Astrocyte (in vitro differentiated cells and primary cell): ENCODE data around the gene BPI.

Source experiments
- EZH2 ChIP-seq: IDR thresholded peaks from 2 replicates; pipeline ENCODE4 v1.6.1; 2012; ENCODE audit warnings: mild to moderate bottlenecking, low read length, inconsistent platforms; ENCODE audit not compliant: insufficient read depth
- TF ChIP-seq, protein P1 (sequence below): IDR thresholded peaks from 2 replicates; pipeline ENCODE4 v1.5.1; 2011; ENCODE audit warnings: low read depth, mild to moderate bottlenecking, inconsistent platforms, low read length, moderate library complexity; ENCODE audit not compliant: insufficient read depth

DNA sequence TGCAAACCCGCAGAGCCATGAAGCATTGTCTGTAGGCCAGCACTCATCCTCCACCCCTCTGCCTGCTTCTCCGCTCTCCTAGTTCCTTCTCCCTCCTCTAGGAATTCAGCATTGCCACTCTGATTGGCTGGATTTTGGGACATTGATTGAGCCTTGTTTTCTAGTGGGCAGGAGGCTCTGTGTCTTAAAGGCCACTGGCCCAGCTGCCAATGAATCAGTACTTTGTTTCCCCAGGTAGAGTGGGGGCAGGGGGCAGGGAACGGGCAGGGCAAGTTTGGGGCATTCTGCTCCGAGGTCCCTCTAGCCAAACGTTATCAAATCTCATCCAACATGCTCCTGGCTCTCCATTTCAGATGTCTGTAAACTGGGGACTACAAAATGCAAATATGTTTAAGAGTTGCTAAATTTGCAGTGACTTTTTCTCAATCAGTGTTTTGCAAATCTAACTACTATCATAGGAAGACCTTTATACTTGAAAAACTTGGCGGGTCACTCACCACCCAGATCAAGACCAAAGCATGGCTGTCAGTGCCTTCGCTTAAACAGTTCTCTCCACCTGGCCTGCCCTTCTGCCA is 10.4 kb upstream of the BPI start:
- TF ChIP-seq, protein P1, sequence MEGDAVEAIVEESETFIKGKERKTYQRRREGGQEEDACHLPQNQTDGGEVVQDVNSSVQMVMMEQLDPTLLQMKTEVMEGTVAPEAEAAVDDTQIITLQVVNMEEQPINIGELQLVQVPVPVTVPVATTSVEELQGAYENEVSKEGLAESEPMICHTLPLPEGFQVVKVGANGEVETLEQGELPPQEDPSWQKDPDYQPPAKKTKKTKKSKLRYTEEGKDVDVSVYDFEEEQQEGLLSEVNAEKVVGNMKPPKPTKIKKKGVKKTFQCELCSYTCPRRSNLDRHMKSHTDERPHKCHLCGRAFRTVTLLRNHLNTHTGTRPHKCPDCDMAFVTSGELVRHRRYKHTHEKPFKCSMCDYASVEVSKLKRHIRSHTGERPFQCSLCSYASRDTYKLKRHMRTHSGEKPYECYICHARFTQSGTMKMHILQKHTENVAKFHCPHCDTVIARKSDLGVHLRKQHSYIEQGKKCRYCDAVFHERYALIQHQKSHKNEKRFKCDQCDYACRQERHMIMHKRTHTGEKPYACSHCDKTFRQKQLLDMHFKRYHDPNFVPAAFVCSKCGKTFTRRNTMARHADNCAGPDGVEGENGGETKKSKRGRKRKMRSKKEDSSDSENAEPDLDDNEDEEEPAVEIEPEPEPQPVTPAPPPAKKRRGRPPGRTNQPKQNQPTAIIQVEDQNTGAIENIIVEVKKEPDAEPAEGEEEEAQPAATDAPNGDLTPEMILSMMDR, result no peak
- TF ChIP-seq EZH2, result no peak
